NCI-H2227 (cell line): Measurements from ENCODE around the gene RAG2.
"Not testable (repeated sequence)": the region's sequence is repeated elsewhere in the genome, so short reads cannot be mapped to it uniquely, and the experiment has no call there.

Experiments
- DNase-seq: peaks from one replicate; lab custom pipeline; 2025; ENCODE audit not compliant: unreplicated experiment; lab: John Stamatoyannopoulos, UW

RAG2 gene

GRCh38 chr11:36557390-36557789, 40.6 kb downstream of the RAG2 start:
- DNase-seq, result not testable (repeated sequence)

GRCh38 chr11:36550385-36551115, 47.5 kb downstream of the RAG2 start:
- DNase-seq, result no peak
